ENCODE results near the gene RAD51B. TPM values are rescaled to one million over a fixed set of nuclear protein-coding genes. Genes with fewer than 3 reads are reported as not detected.
"Not testable (repeated sequence)": the region's sequence is repeated elsewhere in the genome, so short reads cannot be mapped to it uniquely, and the experiment has no call there.

The RAD51B gene
- total RNA-seq, 6 donors from 2014 or later, result 10.6 to 63.9 (median 18.4) TPM

- H3K9me3 ChIP-seq, result no peaks in the 10 kb centered on the region
- DNase-seq (no peak), ATAC-seq (ENCODE audit: low FRiP score in 2 of 2) (peak in 1 of 2 donors; percentile 73)
- H3K4me1 ChIP-seq, result peaks cover 0 to 6% (median 0%) of the 10 kb centered on the region in 4 donors
- WGBS, 2 donors, result 43 to 47% methylated on average over 5 of the region's 5 CpGs
- no peaks in the 10 kb centered on the region for H3K36me3 ChIP-seq
- no peaks in the 10 kb centered on the region for H3K27me3 ChIP-seq
- TF ChIP-seq CTCF (IDR thresholded peaks at IDR 0.05), result no peak
- no peak for TF ChIP-seq EP300 (IDR thresholded peaks at IDR 0.05)
- TF ChIP-seq POLR2AphosphoS5 (IDR thresholded peaks at IDR 0.05), result no peak
- TF ChIP-seq POLR2A (IDR thresholded peaks at IDR 0.05), result no peak
- no peak overlapping the region for H3K4me3 ChIP-seq
- peak overlapping the region in 2 of 4 donors; percentile 30 to 39 for H3K27ac ChIP-seq
These were observed 168.0 kb downstream of the RAD51B start for GRCh38 chr14:67987606-67988005.

- not testable (repeated sequence) for H3K9me3 ChIP-seq; H3K36me3 ChIP-seq; H3K4me1 ChIP-seq; DNase-seq; ATAC-seq (ENCODE audit: low FRiP score in 2 of 2); H3K27me3 ChIP-seq; H3K4me3 ChIP-seq
- WGBS, 2 donors, result 74 to 92% methylated on average over 7 of the region's 7 CpGs
- peak overlapping the region in 2 of 4 donors; percentile 30 to 39 for H3K27ac ChIP-seq
These were observed 168.6 kb downstream of the RAD51B start for GRCh38 chr14:67988210-67988609.

- Histone ChIP-seq H3K9me3 (no peaks in the 10 kb centered on the region), H3K36me3 (no peaks in the 10 kb centered on the region), H3K4me3 (no peak overlapping the region), H3K27ac (no peak overlapping the region), H3K27me3 (no peaks in the 10 kb centered on the region), H3K4me1 (peaks cover 0 to 6% (median 0%) of the 10 kb centered on the region in 4 donors)
- DNase-seq (no peak), ATAC-seq (ENCODE audit: low FRiP score in 2 of 2) (no peak)
- TF ChIP-seq CTCF (IDR thresholded peaks at IDR 0.05), result no peak
- no peak for TF ChIP-seq POLR2A (IDR thresholded peaks at IDR 0.05)
- no peak for TF ChIP-seq EP300 (IDR thresholded peaks at IDR 0.05)
- no peak for TF ChIP-seq POLR2AphosphoS5 (IDR thresholded peaks at IDR 0.05)
- WGBS, 2 donors, result 76 to 78% methylated on average over 3 of the region's 3 CpGs
These were observed 171.0 kb downstream of the RAD51B start for GRCh38 chr14:67990576-67990975.

GRCh38 chr14:67994531-67994930, 175.0 kb downstream of the RAD51B start:
- DNase-seq (no peak), ATAC-seq (ENCODE audit: low FRiP score in 2 of 2) (no peak)
- H3K9me3 ChIP-seq, result no peaks in the 10 kb centered on the region
- no peaks in the 10 kb centered on the region for H3K36me3 ChIP-seq
- TF ChIP-seq POLR2A (IDR thresholded peaks at IDR 0.05) (no peak), CTCF (IDR thresholded peaks at IDR 0.05) (no peak), EP300 (IDR thresholded peaks at IDR 0.05) (no peak), POLR2AphosphoS5 (IDR thresholded peaks at IDR 0.05) (no peak)
- no peak overlapping the region for H3K4me3 ChIP-seq
- no peak overlapping the region for H3K27ac ChIP-seq
- peaks cover 0 to 6% (median 0%) of the 10 kb centered on the region in 4 donors for H3K4me1 ChIP-seq
- H3K27me3 ChIP-seq, result no peaks in the 10 kb centered on the region

GRCh38 chr14:67996235-67996634, 176.7 kb downstream of the RAD51B start:
- H3K36me3 ChIP-seq, result no peaks in the 10 kb centered on the region
- no peak overlapping the region for H3K27ac ChIP-seq
- no peak overlapping the region for H3K4me3 ChIP-seq
- 95 to 100% methylated on average over 4 of the region's 4 CpGs for WGBS, 2 donors
- ATAC-seq (ENCODE audit: low FRiP score in 2 of 2) (no peak), DNase-seq (no peak)
- H3K9me3 ChIP-seq, result no peaks in the 10 kb centered on the region
- H3K27me3 ChIP-seq, result no peaks in the 10 kb centered on the region
- TF ChIP-seq POLR2AphosphoS5 (IDR thresholded peaks at IDR 0.05), result no peak
- no peak for TF ChIP-seq CTCF (IDR thresholded peaks at IDR 0.05)
- TF ChIP-seq EP300 (IDR thresholded peaks at IDR 0.05), result no peak
- TF ChIP-seq POLR2A (IDR thresholded peaks at IDR 0.05), result no peak
- H3K4me1 ChIP-seq, result no peaks in the 10 kb centered on the region

Measured in upper lobe of left lung (tissue), 6 donors.